Mesendoderm (in vitro differentiated cells): ENCODE data around the gene CLIC4.

Source experiments
- DNase-seq: peaks from one replicate; pipeline ENCODE4 v3.0.0; 2013
- H2AK5ac ChIP-seq: 2 replicates; pipeline ENCODE4 v1.6.1; 2013; ENCODE audit warnings: low read length, inconsistent platforms
- H2BK120ac ChIP-seq: 2 replicates; pipeline ENCODE4 v1.6.1; 2013; ENCODE audit warnings: low read depth, mild to moderate bottlenecking, low read length, moderate library complexity, mixed read lengths
- H2BK15ac ChIP-seq: replicated peaks from 2 replicates; pipeline ENCODE4 v1.6.1; 2013; ENCODE audit warnings: low read depth, mild to moderate bottlenecking, moderate library complexity
- H2BK5ac ChIP-seq: 2 replicates; pipeline ENCODE4 v1.6.1; 2013; ENCODE audit warnings: low read length, inconsistent platforms
- H3K18ac ChIP-seq: 2 replicates; pipeline ENCODE4 v1.6.1; 2013; ENCODE audit warnings: mild to moderate bottlenecking, low read length, mixed read lengths
- H3K23ac ChIP-seq: one replicate; pipeline ENCODE4 v1.6.1; 2013; ENCODE audit warnings: low read length
- H3K27ac ChIP-seq: 2 replicates; pipeline ENCODE4 v1.5.1; 2013; ENCODE audit warnings: low read depth, mild to moderate bottlenecking, inconsistent platforms, low read length, moderate library complexity
- H3K27me3 ChIP-seq: 2 replicates; pipeline ENCODE4 v1.6.1; 2013; ENCODE audit warnings: low read length, control low read depth, mild to moderate bottlenecking, inconsistent platforms; ENCODE audit not compliant: insufficient read depth, poor library complexity
- H3K36me3 ChIP-seq: 2 replicates; pipeline ENCODE4 v1.6.1; 2013; ENCODE audit warnings: low read length, inconsistent platforms; ENCODE audit not compliant: control insufficient read depth, insufficient read depth
- H3K4ac ChIP-seq: one replicate; pipeline ENCODE4 v1.6.1; 2013; ENCODE audit warnings: low read depth, mild to moderate bottlenecking, low read length, moderate library complexity
- H3K4me1 ChIP-seq: 2 replicates; pipeline ENCODE4 v1.6.1; 2013; ENCODE audit warnings: low read depth, low read length, inconsistent platforms; ENCODE audit not compliant: control insufficient read depth
- H3K4me2 ChIP-seq: 2 replicates; pipeline ENCODE4 v1.6.1; 2013; ENCODE audit warnings: low read length
- H3K4me3 ChIP-seq: 2 replicates; pipeline ENCODE4 v1.5.1; 2013; ENCODE audit warnings: mild to moderate bottlenecking, low read length
- H3K56ac ChIP-seq: one replicate; pipeline ENCODE4 v1.6.1; 2013; ENCODE audit warnings: low read length
- H3K79me1 ChIP-seq: 2 replicates; pipeline ENCODE4 v1.6.1; 2013; ENCODE audit warnings: low read length, inconsistent platforms
- H3K79me2 ChIP-seq: 2 replicates; pipeline ENCODE4 v1.6.1; 2013; ENCODE audit warnings: mild to moderate bottlenecking, low read length; ENCODE audit not compliant: control insufficient read depth, insufficient read depth
- H3K9ac ChIP-seq: 2 replicates; pipeline ENCODE4 v1.6.1; 2013; ENCODE audit warnings: low read length, inconsistent platforms
- H4K5ac ChIP-seq: one replicate; pipeline ENCODE4 v1.6.1; 2013; ENCODE audit warnings: low read length
- H4K8ac ChIP-seq: one replicate; pipeline ENCODE4 v1.6.1; 2013; ENCODE audit warnings: low read depth, mild to moderate bottlenecking, control low read depth, low read length, moderate library complexity
- WGBS: extraction: QIAGEN DNeasy Blood & Tissue Kit; methylation state at CpG from one replicate; pipeline ENCODE4 v1.1.7; 2013; ENCODE audit warnings: low lambda C conversion rate, missing lambda C conversion rate; ENCODE audit not compliant: insufficient coverage; ENCODE audit errors: extremely low coverage; 5-methylcytosine and 5-hydroxymethylcytosine counted together

Gene CLIC4

DNA sequence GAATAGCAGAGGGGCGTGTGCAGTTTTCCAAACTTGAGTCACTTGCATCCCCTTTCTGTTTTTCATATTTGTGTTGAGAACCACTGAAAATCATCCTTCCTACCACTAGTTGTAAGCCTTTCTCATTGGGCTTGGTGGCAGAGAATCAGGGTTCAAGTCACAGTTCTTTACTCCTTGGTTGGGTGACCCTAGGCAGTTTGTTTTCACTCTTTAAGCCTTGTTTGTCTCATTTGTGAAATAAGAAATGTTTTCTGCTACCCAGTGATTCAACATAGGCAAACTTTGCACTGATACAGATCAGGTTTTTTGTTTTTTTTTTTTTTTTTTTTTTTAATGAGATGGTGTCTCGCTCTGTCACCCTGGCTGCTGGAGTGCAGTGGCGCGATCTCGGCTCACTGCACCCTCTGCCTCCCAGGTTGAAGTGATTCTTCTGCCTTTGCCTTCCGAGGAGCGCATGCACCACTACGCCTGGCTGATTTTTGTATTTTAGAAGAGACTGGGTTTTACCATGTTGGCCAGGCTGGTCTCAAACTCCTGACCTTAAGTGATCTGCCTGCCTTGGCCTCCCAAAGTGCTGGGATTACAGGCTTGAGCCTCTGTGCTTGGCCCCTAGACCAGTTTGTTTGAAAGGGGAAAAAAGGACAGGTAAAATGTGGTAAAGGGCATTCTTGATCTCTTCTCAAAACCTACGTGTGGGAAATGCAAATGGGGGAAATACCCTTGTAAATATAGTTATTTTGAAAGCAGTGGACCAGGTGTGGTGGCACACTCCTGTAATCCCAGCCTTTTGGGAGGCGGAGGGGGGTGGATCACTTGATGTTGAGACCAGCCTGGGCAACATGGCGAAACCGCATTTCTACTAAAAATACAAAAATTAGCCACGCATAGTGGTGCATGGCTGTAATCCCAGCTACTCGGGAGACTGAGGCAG lies 3.2 kb downstream of the CLIC4 start:
- Histone ChIP-seq H3K27ac (no peak overlapping the region), H4K5ac (no peak overlapping the region), H3K4ac (no peak overlapping the region), H2BK5ac (no peak overlapping the region), H3K4me1 (peaks cover 4% of the 10 kb centered on the region), H3K9ac (peak overlapping the region; percentile 55), H4K8ac (no peak overlapping the region), H2AK5ac (no peak overlapping the region), H3K23ac (no peak overlapping the region), H3K36me3 (no peaks in the 10 kb centered on the region), H3K56ac (peak overlapping the region; percentile 63), H3K79me2 (peaks cover 75% of the 10 kb centered on the region), H2BK120ac (no peak overlapping the region), H3K4me2 (peak overlapping the region; percentile 26), H3K79me1 (no peaks in the 10 kb centered on the region), H3K27me3 (no peaks in the 10 kb centered on the region), H3K4me3 (no peak overlapping the region), H3K18ac (no peak overlapping the region), H2BK15ac (no peak overlapping the region)
- DNase-seq = no peak
- WGBS = no CpG with 5 or more reads among the region's 14 CpGs

DNA sequence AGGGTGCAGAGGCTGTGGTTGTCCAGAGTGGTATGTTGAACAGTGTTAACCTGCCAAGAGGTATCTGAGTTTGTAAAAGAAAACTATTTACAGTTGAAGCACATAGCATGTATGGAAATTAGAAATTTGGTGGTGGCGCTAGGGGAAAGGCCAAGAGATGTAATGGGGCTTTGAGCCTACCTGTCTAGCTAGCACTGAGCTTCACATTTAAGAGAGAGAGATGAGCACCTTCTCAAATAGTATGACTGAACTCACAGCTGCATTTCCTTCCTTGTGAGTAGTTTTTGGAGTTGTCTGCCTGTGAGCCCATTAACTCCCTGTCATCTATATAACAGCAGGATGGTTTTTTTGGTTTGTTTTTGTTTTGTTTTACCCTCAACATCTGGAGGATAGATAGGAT lies 4.0 kb downstream of the CLIC4 start:
- H3K27me3 ChIP-seq = no peaks in the 10 kb centered on the region
- no peak overlapping the region for H3K18ac ChIP-seq
- no peak overlapping the region for H2BK120ac ChIP-seq
- H3K79me1 ChIP-seq = peaks cover 1% of the 10 kb centered on the region
- H3K23ac ChIP-seq = no peak overlapping the region
- no peak for DNase-seq
- peaks cover 82% of the 10 kb centered on the region for H3K79me2 ChIP-seq
- no peak overlapping the region for H4K8ac ChIP-seq
- H3K27ac ChIP-seq = no peak overlapping the region
- H2BK5ac ChIP-seq = no peak overlapping the region
- H3K4me2 ChIP-seq = no peak overlapping the region
- H2AK5ac ChIP-seq = no peak overlapping the region
- H2BK15ac ChIP-seq = no peak overlapping the region
- no CpG with 5 or more reads among the region's 1 CpG for WGBS
- H4K5ac ChIP-seq = no peak overlapping the region
- peaks cover 2% of the 10 kb centered on the region for H3K4me1 ChIP-seq
- H3K4me3 ChIP-seq = no peak overlapping the region
- H3K9ac ChIP-seq = no peak overlapping the region
- no peak overlapping the region for H3K4ac ChIP-seq
- H3K36me3 ChIP-seq = no peaks in the 10 kb centered on the region
- no peak overlapping the region for H3K56ac ChIP-seq

DNA sequence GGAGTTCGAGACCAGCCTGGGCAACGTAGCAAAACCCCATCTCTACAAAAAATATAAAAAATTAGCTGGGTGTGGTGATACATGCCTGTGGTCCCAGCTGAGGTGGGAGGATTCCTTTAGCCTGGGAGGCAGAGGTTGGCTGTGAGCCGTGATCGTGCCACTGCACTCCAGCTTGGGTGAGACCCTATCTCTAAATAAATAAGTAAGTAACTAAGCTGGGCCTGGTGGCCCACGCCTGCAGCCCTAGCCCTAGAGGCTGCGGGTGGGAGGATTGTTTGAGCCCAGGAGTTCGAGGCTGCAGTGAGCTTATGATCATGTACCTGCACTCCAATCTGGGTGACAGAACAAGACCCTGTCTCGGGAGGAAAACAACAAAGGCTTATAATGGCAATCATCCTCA lies 4.6 kb downstream of the CLIC4 start:
- H3K4me1 ChIP-seq = peaks cover 2% of the 10 kb centered on the region
- no CpG with 5 or more reads among the region's 8 CpGs for whole genome bisulfite sequencing
- no peak overlapping the region for H3K4me2 ChIP-seq
- H2AK5ac ChIP-seq = no peak overlapping the region
- no peak overlapping the region for H3K56ac ChIP-seq
- no peak for DNase-seq
- H2BK5ac ChIP-seq = no peak overlapping the region
- no peak overlapping the region for H3K18ac ChIP-seq
- no peak overlapping the region for H3K27ac ChIP-seq
- no peaks in the 10 kb centered on the region for H3K36me3 ChIP-seq
- no peak overlapping the region for H3K23ac ChIP-seq
- H3K79me1 ChIP-seq = peaks cover 1% of the 10 kb centered on the region
- H3K79me2 ChIP-seq = peaks cover 88% of the 10 kb centered on the region
- no peak overlapping the region for H2BK15ac ChIP-seq
- H3K27me3 ChIP-seq = no peaks in the 10 kb centered on the region
- no peak overlapping the region for H2BK120ac ChIP-seq
- no peak overlapping the region for H3K9ac ChIP-seq
- H3K4ac ChIP-seq = no peak overlapping the region
- H4K8ac ChIP-seq = no peak overlapping the region
- no peak overlapping the region for H3K4me3 ChIP-seq
- no peak overlapping the region for H4K5ac ChIP-seq

DNA sequence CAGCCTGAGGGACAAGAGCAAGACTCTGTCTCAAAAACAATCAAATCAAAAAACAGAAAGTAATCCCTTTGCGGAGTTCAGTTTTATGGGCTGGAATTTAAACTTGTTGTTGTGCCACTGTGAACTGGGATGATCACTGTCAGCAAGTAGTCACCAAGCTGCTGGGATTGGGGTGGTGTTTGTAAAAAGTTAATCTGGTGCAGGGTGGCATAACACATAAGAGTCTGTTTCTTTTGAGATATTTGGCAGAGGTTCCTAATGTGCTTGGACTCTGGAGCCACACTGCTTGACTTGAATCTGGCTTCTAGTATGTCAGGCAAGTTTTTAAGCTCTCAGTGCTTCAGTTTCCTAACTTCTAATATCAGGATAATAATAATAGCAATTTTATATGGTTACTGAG lies 6.6 kb downstream of the CLIC4 start:
- H2BK120ac ChIP-seq = no peak overlapping the region
- WGBS = no CpG with 5 or more reads among the region's 1 CpG

DNA sequence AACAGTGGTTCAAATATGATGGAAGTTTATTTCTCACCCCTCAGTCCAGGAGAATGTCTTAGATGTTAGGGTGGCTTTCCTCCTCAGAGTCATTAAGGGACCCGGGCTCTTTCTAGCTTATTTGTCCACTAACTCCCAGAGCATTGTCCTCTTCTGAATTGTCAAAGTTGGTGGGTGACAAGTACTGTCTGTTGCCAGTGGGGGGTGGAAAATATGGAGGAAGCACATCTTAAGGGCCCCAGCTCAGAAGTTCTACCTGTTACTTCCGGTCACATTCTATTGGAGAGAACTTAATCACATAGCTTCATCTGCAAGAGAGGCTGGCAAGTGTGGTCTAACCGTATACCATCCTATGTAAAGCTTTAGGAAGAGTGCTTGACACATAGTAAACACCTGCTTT lies 7.1 kb downstream of the CLIC4 start:
- Histone ChIP-seq H3K27me3 (no peaks in the 10 kb centered on the region), H3K4me2 (no peak overlapping the region), H3K79me1 (peaks cover 1% of the 10 kb centered on the region), H3K36me3 (no peaks in the 10 kb centered on the region), H4K8ac (no peak overlapping the region), H3K56ac (no peak overlapping the region), H3K27ac (no peak overlapping the region), H2AK5ac (no peak overlapping the region), H2BK15ac (no peak overlapping the region), H3K79me2 (peaks cover 82% of the 10 kb centered on the region), H2BK120ac (no peak overlapping the region), H3K23ac (no peak overlapping the region), H3K9ac (no peak overlapping the region), H4K5ac (no peak overlapping the region), H3K18ac (no peak overlapping the region), H3K4me1 (peaks cover 2% of the 10 kb centered on the region), H3K4me3 (no peak overlapping the region), H2BK5ac (no peak overlapping the region), H3K4ac (no peak overlapping the region)
- no CpG with 5 or more reads among the region's 3 CpGs for WGBS
- DNase-seq = no peak

More for the DNA sequence above, 6.6 kb downstream of the CLIC4 start:
- peaks cover 2% of the 10 kb centered on the region for H3K4me1 ChIP-seq
- H3K36me3 ChIP-seq = no peaks in the 10 kb centered on the region
- H3K18ac ChIP-seq = no peak overlapping the region
- no peak overlapping the region for H4K5ac ChIP-seq
- no peaks in the 10 kb centered on the region for H3K27me3 ChIP-seq
- H3K79me2 ChIP-seq = peaks cover 82% of the 10 kb centered on the region
- peaks cover 1% of the 10 kb centered on the region for H3K79me1 ChIP-seq
- H3K4ac ChIP-seq = no peak overlapping the region
- no peak overlapping the region for H2BK15ac ChIP-seq
- no peak overlapping the region for H3K23ac ChIP-seq
- H3K9ac ChIP-seq = no peak overlapping the region
- no peak for DNase-seq
- no peak overlapping the region for H4K8ac ChIP-seq
- no peak overlapping the region for H3K27ac ChIP-seq
- H3K4me2 ChIP-seq = no peak overlapping the region
- H3K4me3 ChIP-seq = no peak overlapping the region
- no peak overlapping the region for H2BK5ac ChIP-seq
- H2AK5ac ChIP-seq = no peak overlapping the region
- H3K56ac ChIP-seq = no peak overlapping the region
